Smooth muscle cell (in vitro differentiated cells): Measurements from ENCODE around the gene CDH13. TPM values are rescaled to one million over a fixed set of nuclear protein-coding genes. Genes with fewer than 3 reads are reported as not detected.
A peak's percentile ranks its signal among the peaks of the same experiment; 100 is the strongest.

ENCODE experiments used
- DNase-seq: peaks from one replicate; lab custom pipeline; 2025; ENCODE audit not compliant: unreplicated experiment; lab: John Stamatoyannopoulos, UW
- H2AFZ ChIP-seq: fragments of 200-600 bp; sonication (generic); 2 replicates; pipeline ENCODE4 v1.6.0; 2016; ENCODE audit warnings: antibody characterized with exemption, low read depth, mild to moderate bottlenecking
- H3F3A ChIP-seq: fragments of 200-600 bp; sonication (generic); 2 replicates; pipeline ENCODE4 v1.6.0; 2017; ENCODE audit warnings: antibody characterized with exemption, low read depth
- H3K27ac ChIP-seq: fragments of 200-600 bp; sonication (generic); 2 replicates; pipeline ENCODE4 v1.5.1; 2016; ENCODE audit warnings: low read depth, mild to moderate bottlenecking
- H3K27me3 ChIP-seq: fragments of 200-600 bp; sonication (generic); 2 replicates; pipeline ENCODE4 v1.6.1; 2016; ENCODE audit warnings: low read depth, mild to moderate bottlenecking
- H3K36me3 ChIP-seq: fragments of 200-600 bp; sonication (generic); 2 replicates; pipeline ENCODE4 v1.5.1; 2016; ENCODE audit warnings: low read depth
- H3K4me1 ChIP-seq: fragments of 200-600 bp; sonication (generic); 2 replicates; pipeline ENCODE4 v1.5.1; 2016; ENCODE audit warnings: low read depth
- H3K4me2 ChIP-seq: fragments of 200-600 bp; sonication (generic); 2 replicates; pipeline ENCODE4 v1.6.0; 2016; ENCODE audit warnings: mild to moderate bottlenecking
- H3K4me3 ChIP-seq: fragments of 200-600 bp; sonication (generic); 2 replicates; pipeline ENCODE4 v1.5.1; 2016; ENCODE audit warnings: mild to moderate bottlenecking
- H3K79me2 ChIP-seq: fragments of 200-600 bp; sonication (generic); 2 replicates; pipeline ENCODE4 v1.6.0; 2016; ENCODE audit warnings: low read depth, mild to moderate bottlenecking
- H3K9ac ChIP-seq: fragments of 200-600 bp; sonication (generic); 2 replicates; pipeline ENCODE4 v1.6.0; 2016; ENCODE audit warnings: low read depth
- H3K9me3 ChIP-seq: fragments of 200-600 bp; sonication (generic); replicated peaks from 2 replicates; pipeline ENCODE4 v1.5.1; 2016; ENCODE audit warnings: low read depth
- H4K20me1 ChIP-seq: fragments of 200-600 bp; sonication (generic); 2 replicates; pipeline ENCODE4 v1.6.0; 2016; ENCODE audit warnings: low read depth
- WGBS: methylation state at CpG from one replicate; pipeline ENCODE4 v1.1.7; 2016; ENCODE audit warnings: low lambda C conversion rate; 5-methylcytosine and 5-hydroxymethylcytosine counted together
- polyA plus RNA-seq: library from polyadenylated mRNA; unstranded; fragments of >200 nt; fragmentation: Nextera tagmentation; extraction: Ambion mirVana; gene quantifications from 2 replicates; pipeline ENCODE4 v1.2.1, GENCODE V29; 2016
- total RNA-seq: library from RNA; depleted of rRNA; stranded (reverse); fragments of >200 nt; gene quantifications from 2 replicates; pipeline ENCODE4 v1.2.3, GENCODE V29; 2014
- TF ChIP-seq, protein P1 (sequence below): fragments of 200-600 bp; sonication (generic); IDR thresholded peaks from 2 replicates; pipeline ENCODE4 v1.5.1; 2017; ENCODE audit warnings: borderline replicate concordance, mild to moderate bottlenecking, antibody characterized with exemption; ENCODE audit not compliant: insufficient read depth, poor library complexity, severe bottlenecking

Gene CDH13
- total and polyA plus RNA-seq, 2 experiments from 2014 or later, result 12.1 to 32.2 TPM

DNA sequence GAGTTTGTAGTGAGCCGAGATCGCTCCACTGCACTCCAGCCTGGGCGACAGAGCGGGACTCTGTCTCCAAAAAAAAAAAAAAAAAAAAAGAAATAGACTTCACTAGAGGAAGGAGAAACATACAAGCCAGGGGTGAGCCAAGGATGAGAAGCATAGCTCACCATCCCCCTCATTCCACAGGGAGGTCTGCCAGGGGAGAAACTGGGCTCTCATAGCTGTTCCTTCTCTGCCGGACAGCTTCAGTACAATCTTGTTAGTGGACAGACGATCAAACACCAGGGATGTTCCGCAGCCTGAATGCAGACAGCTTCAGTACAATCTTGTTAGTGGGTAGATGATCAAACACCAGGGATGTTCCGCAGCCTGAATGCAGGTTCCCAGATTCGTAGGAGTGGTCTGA, 509.6 kb downstream of the CDH13 start:
- Histone ChIP-seq H3K27ac (no peak overlapping the region), H3K27me3 (no peaks in the 10 kb centered on the region), H3K9me3 (no peaks in the 10 kb centered on the region), H3K4me2 (peak overlapping the region; percentile 71), H3K36me3 (no peaks in the 10 kb centered on the region), H3F3A (peaks cover 4% of the 10 kb centered on the region), H4K20me1 (no peaks in the 10 kb centered on the region), H3K9ac (no peak overlapping the region), H3K4me1 (peaks cover 5% of the 10 kb centered on the region), H3K79me2 (no peaks in the 10 kb centered on the region), H2AFZ (no peak overlapping the region), H3K4me3 (no peak overlapping the region)
- WGBS, result 72% methylated on average over 5 of the region's 9 CpGs
- TF ChIP-seq, protein P1, sequence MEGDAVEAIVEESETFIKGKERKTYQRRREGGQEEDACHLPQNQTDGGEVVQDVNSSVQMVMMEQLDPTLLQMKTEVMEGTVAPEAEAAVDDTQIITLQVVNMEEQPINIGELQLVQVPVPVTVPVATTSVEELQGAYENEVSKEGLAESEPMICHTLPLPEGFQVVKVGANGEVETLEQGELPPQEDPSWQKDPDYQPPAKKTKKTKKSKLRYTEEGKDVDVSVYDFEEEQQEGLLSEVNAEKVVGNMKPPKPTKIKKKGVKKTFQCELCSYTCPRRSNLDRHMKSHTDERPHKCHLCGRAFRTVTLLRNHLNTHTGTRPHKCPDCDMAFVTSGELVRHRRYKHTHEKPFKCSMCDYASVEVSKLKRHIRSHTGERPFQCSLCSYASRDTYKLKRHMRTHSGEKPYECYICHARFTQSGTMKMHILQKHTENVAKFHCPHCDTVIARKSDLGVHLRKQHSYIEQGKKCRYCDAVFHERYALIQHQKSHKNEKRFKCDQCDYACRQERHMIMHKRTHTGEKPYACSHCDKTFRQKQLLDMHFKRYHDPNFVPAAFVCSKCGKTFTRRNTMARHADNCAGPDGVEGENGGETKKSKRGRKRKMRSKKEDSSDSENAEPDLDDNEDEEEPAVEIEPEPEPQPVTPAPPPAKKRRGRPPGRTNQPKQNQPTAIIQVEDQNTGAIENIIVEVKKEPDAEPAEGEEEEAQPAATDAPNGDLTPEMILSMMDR, result no peak
- DNase-seq, result no peak

DNA sequence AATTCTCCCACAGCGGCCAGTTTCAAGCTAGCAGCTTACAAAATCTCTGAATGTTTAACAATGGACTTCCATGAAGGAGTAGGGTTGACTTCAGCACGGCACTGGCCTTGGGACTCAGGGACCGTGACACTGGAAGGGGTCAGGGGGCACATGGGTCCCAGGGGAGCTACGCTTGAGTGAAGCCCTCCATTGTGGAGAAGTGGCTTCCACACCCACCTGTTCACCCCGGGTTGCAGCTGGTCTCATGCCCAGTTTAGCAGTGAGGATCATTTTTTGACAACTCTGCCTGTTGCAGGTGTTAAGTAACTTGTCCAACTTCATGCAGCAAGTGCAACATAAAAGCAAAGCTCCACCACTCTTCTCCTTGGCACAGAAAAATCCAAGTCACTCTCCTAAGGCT, 510.2 kb downstream of the CDH13 start:
- Histone ChIP-seq H3K79me2 (no peaks in the 10 kb centered on the region), H3K36me3 (no peaks in the 10 kb centered on the region), H3K4me2 (peak overlapping the region; percentile 71), H4K20me1 (no peaks in the 10 kb centered on the region), H3K9ac (no peak overlapping the region), H3K27me3 (no peaks in the 10 kb centered on the region), H3K9me3 (no peaks in the 10 kb centered on the region), H3K4me1 (peaks cover 5% of the 10 kb centered on the region), H3K4me3 (no peak overlapping the region), H3K27ac (no peak overlapping the region), H2AFZ (no peak overlapping the region), H3F3A (peaks cover 4% of the 10 kb centered on the region)
- TF ChIP-seq, protein P1, result no peak
- 93% methylated on average over 5 of the region's 5 CpGs for WGBS
- no peak for DNase-seq

DNA sequence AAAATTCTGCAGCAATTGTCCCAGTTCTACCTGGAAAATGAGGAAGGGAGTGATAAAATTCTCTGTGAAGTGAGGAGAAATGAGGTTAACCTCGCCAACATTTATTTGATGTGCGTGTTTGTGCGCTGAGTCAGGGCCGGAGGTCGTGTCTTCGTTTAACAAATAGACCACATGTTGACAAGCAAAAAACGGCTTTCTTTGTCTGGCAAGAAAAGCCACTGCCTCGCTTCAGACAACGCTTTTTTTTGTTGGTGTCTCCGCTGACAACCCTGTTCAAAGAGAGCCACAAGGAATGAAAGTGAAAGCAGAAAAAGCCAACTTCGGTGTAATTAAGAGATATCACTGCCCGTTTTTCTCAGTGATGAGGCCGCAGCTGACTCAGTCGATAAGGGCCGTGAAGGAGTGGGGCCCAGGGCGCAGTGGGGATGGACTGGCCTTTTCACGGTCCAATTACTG, 510.6 kb downstream of the CDH13 start:
- H3K36me3 ChIP-seq, result no peaks in the 10 kb centered on the region
- peak overlapping the region; percentile 71 for H3K4me2 ChIP-seq
- no peaks in the 10 kb centered on the region for H4K20me1 ChIP-seq
- H3K9ac ChIP-seq, result peak overlapping the region; percentile 46
- TF ChIP-seq, protein P1, result no peak
- 24% methylated on average over 17 of the region's 17 CpGs for WGBS
- H3F3A ChIP-seq, result peaks cover 4% of the 10 kb centered on the region
- DNase-seq, result no peak
- H3K79me2 ChIP-seq, result no peaks in the 10 kb centered on the region
- H3K27ac ChIP-seq, result peak overlapping the region; percentile 61
- H3K4me3 ChIP-seq, result peak overlapping the region; percentile 34
- H3K4me1 ChIP-seq, result peaks cover 5% of the 10 kb centered on the region
- H3K27me3 ChIP-seq, result no peaks in the 10 kb centered on the region
- no peak overlapping the region for H2AFZ ChIP-seq
- no peaks in the 10 kb centered on the region for H3K9me3 ChIP-seq

DNA sequence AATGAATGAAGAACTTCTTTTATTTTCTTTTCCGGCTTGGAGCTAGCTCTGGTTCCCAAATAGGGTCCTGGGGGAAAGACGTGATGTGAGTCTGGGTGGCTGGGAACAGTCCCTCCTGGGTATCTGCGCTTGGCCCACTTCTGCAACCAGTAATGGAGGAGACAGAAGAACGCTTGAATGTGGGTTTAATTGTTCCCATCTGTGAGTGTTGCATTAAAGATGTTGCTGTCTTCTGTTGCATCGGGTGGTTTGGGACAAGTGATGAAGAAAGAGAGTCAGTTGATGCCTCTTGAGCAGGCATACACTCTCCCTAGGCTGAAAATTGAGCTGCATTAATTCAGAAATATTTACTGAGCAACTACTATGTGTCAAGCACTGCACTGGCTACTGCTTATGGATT, 511.1 kb downstream of the CDH13 start:
- H3K27ac ChIP-seq, result peak overlapping the region; percentile 61
- peak overlapping the region; percentile 34 for H3K4me3 ChIP-seq
- no peak for DNase-seq
- peak overlapping the region; percentile 71 for H3K4me2 ChIP-seq
- no peaks in the 10 kb centered on the region for H4K20me1 ChIP-seq
- H3K9me3 ChIP-seq, result no peaks in the 10 kb centered on the region
- no peak overlapping the region for H2AFZ ChIP-seq
- no peaks in the 10 kb centered on the region for H3K79me2 ChIP-seq
- TF ChIP-seq, protein P1, result no peak
- H3K27me3 ChIP-seq, result no peaks in the 10 kb centered on the region
- peaks cover 4% of the 10 kb centered on the region for H3F3A ChIP-seq
- H3K9ac ChIP-seq, result peak overlapping the region; percentile 46
- peaks cover 5% of the 10 kb centered on the region for H3K4me1 ChIP-seq
- 80% methylated on average over 5 of the region's 5 CpGs for WGBS
- no peaks in the 10 kb centered on the region for H3K36me3 ChIP-seq
